Measurements from ENCODE around the gene DNAJC22. TPM values are rescaled to one million over a fixed set of nuclear protein-coding genes. Genes with fewer than 3 reads are reported as not detected.
A peak's percentile ranks its signal among the peaks of the same experiment; 100 is the strongest.

The DNAJC22 gene
- total and polyA plus RNA-seq, 9 of the 15 experiments (the other 6 are each of a cell fraction or from before 2014, with no cell fraction given): 0.10 to 1.2 (median 0.47) TPM

DNA sequence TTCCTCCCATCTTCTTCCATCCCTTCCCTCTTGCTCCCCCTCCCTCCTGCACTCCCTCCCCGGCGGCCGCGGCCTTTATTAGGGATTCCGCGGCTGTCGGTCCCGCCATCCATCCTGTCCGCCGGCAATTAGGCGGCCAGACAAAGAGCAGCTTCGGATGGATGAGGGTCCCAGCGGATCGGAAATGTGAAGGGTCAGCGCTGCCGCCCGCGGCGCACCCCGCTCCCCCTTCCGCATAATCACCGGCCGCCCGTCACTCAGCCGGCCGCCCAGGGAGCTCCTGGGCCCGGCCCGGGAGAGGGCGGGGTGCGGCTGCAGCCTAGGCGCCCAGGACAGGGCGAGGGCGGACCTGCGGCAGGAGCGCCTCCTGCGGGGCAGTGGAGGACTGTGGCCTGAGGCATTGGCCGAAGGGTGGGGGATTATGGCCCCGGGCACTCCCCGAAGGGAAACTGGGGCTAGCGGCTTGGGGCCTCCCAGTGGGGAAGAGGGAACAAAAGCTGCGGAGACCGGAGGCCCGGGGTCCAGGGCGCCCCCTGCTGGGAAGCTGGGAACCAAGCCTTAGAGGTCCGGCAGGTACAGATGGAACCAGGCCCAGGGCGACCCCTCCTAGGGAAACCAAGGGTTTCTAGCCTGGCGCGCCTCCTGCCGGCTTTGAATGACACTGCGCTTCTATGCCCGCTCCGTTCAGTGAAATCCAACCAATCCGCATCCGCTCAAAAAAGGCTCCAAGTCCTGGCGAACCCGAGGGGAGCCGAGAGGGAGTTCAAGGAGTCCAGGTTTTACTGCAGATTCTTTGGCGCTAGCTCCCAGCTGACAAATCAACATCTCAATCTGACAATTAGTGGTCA, 4.4 kb upstream of the DNAJC22 start (continued):
- TF ChIP-seq, protein P1, sequence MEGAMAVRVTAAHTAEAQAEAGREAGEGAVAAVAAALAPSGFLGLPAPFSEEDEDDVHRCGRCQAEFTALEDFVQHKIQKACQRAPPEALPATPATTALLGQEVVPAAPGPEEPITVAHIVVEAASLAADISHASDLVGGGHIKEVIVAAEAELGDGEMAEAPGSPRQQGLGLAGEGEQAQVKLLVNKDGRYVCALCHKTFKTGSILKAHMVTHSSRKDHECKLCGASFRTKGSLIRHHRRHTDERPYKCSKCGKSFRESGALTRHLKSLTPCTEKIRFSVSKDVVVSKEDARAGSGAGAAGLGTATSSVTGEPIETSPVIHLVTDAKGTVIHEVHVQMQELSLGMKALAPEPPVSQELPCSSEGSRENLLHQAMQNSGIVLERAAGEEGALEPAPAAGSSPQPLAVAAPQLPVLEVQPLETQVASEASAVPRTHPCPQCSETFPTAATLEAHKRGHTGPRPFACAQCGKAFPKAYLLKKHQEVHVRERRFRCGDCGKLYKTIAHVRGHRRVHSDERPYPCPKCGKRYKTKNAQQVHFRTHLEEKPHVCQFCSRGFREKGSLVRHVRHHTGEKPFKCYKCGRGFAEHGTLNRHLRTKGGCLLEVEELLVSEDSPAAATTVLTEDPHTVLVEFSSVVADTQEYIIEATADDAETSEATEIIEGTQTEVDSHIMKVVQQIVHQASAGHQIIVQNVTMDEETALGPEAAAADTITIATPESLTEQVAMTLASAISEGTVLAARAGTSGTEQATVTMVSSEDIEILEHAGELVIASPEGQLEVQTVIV (CRISPR knock-in tag; IDR thresholded peaks at IDR 0.05; ENCODE audit: borderline replicate concordance): no peak
- peak; percentile 26 to 55 for TF ChIP-seq NRF1 (conservative IDR thresholded peaks at IDR 0.05 in 1 of 2, IDR thresholded peaks at IDR 0.05 in 1 of 2)
- 0 out of 2 replicates have a peak, but pooled peaks have one; percentile 44 for TF ChIP-seq MTA1 (IDR thresholded peaks at IDR 0.05; ENCODE audit: borderline replicate concordance)
- TF ChIP-seq, protein P2, sequence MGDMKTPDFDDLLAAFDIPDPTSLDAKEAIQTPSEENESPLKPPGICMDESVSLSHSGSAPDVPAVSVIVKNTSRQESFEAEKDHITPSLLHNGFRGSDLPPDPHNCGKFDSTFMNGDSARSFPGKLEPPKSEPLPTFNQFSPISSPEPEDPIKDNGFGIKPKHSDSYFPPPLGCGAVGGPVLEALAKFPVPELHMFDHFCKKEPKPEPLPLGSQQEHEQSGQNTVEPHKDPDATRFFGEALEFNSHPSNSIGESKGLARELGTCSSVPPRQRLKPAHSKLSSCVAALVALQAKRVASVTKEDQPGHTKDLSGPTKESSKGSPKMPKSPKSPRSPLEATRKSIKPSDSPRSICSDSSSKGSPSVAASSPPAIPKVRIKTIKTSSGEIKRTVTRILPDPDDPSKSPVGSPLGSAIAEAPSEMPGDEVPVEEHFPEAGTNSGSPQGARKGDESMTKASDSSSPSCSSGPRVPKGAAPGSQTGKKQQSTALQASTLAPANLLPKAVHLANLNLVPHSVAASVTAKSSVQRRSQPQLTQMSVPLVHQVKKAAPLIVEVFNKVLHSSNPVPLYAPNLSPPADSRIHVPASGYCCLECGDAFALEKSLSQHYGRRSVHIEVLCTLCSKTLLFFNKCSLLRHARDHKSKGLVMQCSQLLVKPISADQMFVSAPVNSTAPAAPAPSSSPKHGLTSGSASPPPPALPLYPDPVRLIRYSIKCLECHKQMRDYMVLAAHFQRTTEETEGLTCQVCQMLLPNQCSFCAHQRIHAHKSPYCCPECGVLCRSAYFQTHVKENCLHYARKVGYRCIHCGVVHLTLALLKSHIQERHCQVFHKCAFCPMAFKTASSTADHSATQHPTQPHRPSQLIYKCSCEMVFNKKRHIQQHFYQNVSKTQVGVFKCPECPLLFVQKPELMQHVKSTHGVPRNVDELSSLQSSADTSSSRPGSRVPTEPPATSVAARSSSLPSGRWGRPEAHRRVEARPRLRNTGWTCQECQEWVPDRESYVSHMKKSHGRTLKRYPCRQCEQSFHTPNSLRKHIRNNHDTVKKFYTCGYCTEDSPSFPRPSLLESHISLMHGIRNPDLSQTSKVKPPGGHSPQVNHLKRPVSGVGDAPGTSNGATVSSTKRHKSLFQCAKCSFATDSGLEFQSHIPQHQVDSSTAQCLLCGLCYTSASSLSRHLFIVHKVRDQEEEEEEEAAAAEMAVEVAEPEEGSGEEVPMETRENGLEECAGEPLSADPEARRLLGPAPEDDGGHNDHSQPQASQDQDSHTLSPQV (IDR thresholded peaks at IDR 0.05): peak; percentile 32; the same call in 1 of the 2 replicates
- TF ChIP-seq SRF (CRISPR knock-in tag; IDR thresholded peaks at IDR 0.05): peak in 1 of 2 experiments; percentile 69; a peak in 1 of 4 replicates
- peak; percentile 43; the same call in 1 of the 2 replicates for TF ChIP-seq ARID1B (IDR thresholded peaks at IDR 0.05)
- TF ChIP-seq NCOA1 (IDR thresholded peaks at IDR 0.05; ENCODE audit: low read depth): no peak
- no peak for TF ChIP-seq NR2C2 (CRISPR knock-in tag; IDR thresholded peaks at IDR 0.05)
- no peak for TF ChIP-seq NR2C2 (tag; IDR thresholded peaks at IDR 0.05)
- TF ChIP-seq SIN3A (IDR thresholded peaks at IDR 0.05; ENCODE audit: borderline replicate concordance in 2 of 2, control insufficient read depth in 1 of 2, low read depth in 2 of 2, low read length in 2 of 2): no peak
- TF ChIP-seq ARID4B (CRISPR knock-in tag; IDR thresholded peaks at IDR 0.05): peak; percentile 50; the same call in 1 of the 2 replicates
- no peak for TF ChIP-seq BDP1 (IDR thresholded peaks at IDR 0.05; ENCODE audit: insufficient read depth, insufficient read length)
- TF ChIP-seq HMGN3 (IDR thresholded peaks at IDR 0.05; ENCODE audit: borderline replicate concordance, extremely low read depth, insufficient read length, low read depth, low read length): peak; percentile 34
- no peak for TF ChIP-seq RBM39 (optimal IDR thresholded peaks at IDR 0.05; ENCODE audit: low read depth, low read length)
- no peak for TF ChIP-seq ZNF143 (CRISPR knock-in tag; IDR thresholded peaks at IDR 0.05)
